ENCODE measurements around the gene NCAM2. TPM values are rescaled to one million over a fixed set of nuclear protein-coding genes. Genes with fewer than 3 reads are reported as not detected.

The NCAM2 gene
- polyA plus RNA-seq, 1 experiment: 0.83 TPM

GRCh38 chr21:21003701-21004100, 5.5 kb downstream of the NCAM2 start:
- Histone ChIP-seq H3K36me3 (ENCODE audit: control insufficient read depth, insufficient read depth, low read length) (no peaks in the 10 kb centered on the region), H3K27me3 (ENCODE audit: control insufficient read depth, insufficient read depth, low read length) (no peaks in the 10 kb centered on the region), H3K4me3 (ENCODE audit: low read depth, low read length) (no peak overlapping the region)
- ChIA-PET CTCF (interaction anchor here (0.6 to 1.3 kb wide), 2 partner anchors 10 to 1737 kb away, joined by 3 read pairs; no protein-coding TSS in a partner anchor), POLR2A (no interaction called here)
- peak; percentile 40; the same call in 1 of the 2 replicates for TF ChIP-seq CTCF (IDR thresholded peaks at IDR 0.05; ENCODE audit: insufficient read depth, low read depth, low read length)
- DNase-seq (ENCODE audit: low read depth): no peak

GRCh38 chr21:21007606-21008005, 9.4 kb downstream of the NCAM2 start:
- Histone ChIP-seq H3K27me3 (ENCODE audit: control insufficient read depth, insufficient read depth, low read length) (no peaks in the 10 kb centered on the region), H3K4me3 (ENCODE audit: low read depth, low read length) (no peak overlapping the region), H3K36me3 (ENCODE audit: control insufficient read depth, insufficient read depth, low read length) (no peaks in the 10 kb centered on the region)
- ChIA-PET POLR2A (no interaction called here), CTCF (no interaction called here)
- DNase-seq (ENCODE audit: low read depth): peak; percentile 5
- TF ChIP-seq CTCF (IDR thresholded peaks at IDR 0.05; ENCODE audit: insufficient read depth, low read depth, low read length): no peak

GRCh38 chr21:21010228-21010627, 12.0 kb downstream of the NCAM2 start:
- CTCF ChIA-PET: no interaction called here
- H3K36me3 ChIP-seq (ENCODE audit: control insufficient read depth, insufficient read depth, low read length): no peaks in the 10 kb centered on the region
- no peak for DNase-seq (ENCODE audit: low read depth)
- no peaks in the 10 kb centered on the region for H3K27me3 ChIP-seq (ENCODE audit: control insufficient read depth, insufficient read depth, low read length)
- H3K4me3 ChIP-seq (ENCODE audit: low read depth, low read length): no peak overlapping the region
- POLR2A ChIA-PET: no interaction called here
- TF ChIP-seq CTCF (IDR thresholded peaks at IDR 0.05; ENCODE audit: insufficient read depth, low read depth, low read length): no peak

- Histone ChIP-seq H3K36me3 (ENCODE audit: control insufficient read depth, insufficient read depth, low read length) (no peaks in the 10 kb centered on the region), H3K27me3 (ENCODE audit: control insufficient read depth, insufficient read depth, low read length) (no peaks in the 10 kb centered on the region), H3K4me3 (ENCODE audit: low read depth, low read length) (no peak overlapping the region)
- POLR2A ChIA-PET: no interaction called here
- CTCF ChIA-PET: no interaction called here
- DNase-seq (ENCODE audit: low read depth): no peak
- TF ChIP-seq CTCF (IDR thresholded peaks at IDR 0.05; ENCODE audit: insufficient read depth, low read depth, low read length): no peak
Measured at GRCh38 chr21:21010698-21011097, 12.5 kb downstream of the NCAM2 start.

GRCh38 chr21:21018821-21019220, 20.6 kb downstream of the NCAM2 start:
- Histone ChIP-seq H3K4me3 (ENCODE audit: low read depth, low read length) (no peak overlapping the region), H3K36me3 (ENCODE audit: control insufficient read depth, insufficient read depth, low read length) (no peaks in the 10 kb centered on the region), H3K27me3 (ENCODE audit: control insufficient read depth, insufficient read depth, low read length) (no peaks in the 10 kb centered on the region)
- ChIA-PET CTCF (interaction anchor here (1.4 kb wide), 1 partner anchor 21 kb away, joined by 3 read pairs; the partner anchor contains the start of gene NCAM2), POLR2A (no interaction called here)
- no peak for TF ChIP-seq CTCF (IDR thresholded peaks at IDR 0.05; ENCODE audit: insufficient read depth, low read depth, low read length)
- no peak for DNase-seq (ENCODE audit: low read depth)
